ENCODE measurements around the gene PTPRN2. TPM values are rescaled to one million over a fixed set of nuclear protein-coding genes. Genes with fewer than 3 reads are reported as not detected.
A peak's percentile ranks its signal among the peaks of the same experiment; 100 is the strongest.

PTPRN2 gene
- total and polyA plus RNA-seq, 2 of the 8 experiments (the other 6 are each of a cell fraction or from before 2014, with no cell fraction given): 2.6 to 4.5 TPM

DNA sequence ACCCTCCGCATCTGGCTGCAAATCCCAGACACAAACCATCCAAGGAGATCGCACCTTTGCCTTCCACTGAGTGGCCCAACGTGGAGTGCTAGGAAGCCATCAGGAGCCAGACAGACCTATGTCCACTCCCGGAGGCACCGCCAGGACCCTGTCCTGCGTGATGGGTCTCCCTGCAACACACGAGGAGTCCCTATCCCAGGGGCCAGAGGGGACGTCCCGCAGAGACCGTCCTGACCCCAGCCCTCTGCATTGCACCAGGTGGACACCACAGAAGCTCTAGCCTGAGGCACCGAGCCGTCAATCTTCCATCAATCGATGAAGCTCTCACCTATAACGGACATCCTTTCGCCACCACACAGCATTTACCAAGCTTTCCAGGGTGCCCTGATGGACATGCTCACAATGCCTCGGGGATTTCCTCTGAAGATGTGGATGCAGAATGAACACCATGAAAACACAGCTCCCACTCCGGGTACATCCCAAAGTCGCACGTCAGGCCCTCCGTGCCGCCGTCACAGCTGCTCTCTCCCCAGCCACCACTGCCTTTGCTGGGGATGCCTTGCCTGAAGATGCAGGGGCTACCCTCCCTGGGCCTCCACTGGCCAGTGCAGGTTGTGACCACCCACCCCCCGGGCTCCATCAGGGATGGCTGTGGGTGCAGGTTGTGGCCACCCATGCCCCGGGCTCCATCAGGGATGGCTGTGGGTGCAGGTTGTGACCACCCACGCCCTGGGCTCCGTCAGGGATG is 54.1 kb downstream of the PTPRN2 start:
- H4K91ac ChIP-seq (replicated peaks; ENCODE audit: insufficient read length, low read length): peak overlapping the region; percentile 28
- no peak overlapping the region for H3K4me2 ChIP-seq (ENCODE audit: insufficient read depth in 1 of 2, low read depth in 2 of 2, low read length in 2 of 2)
- no peak overlapping the region for H3K23ac ChIP-seq (ENCODE audit: insufficient read length)
- H3K4me1 ChIP-seq (replicated peaks in 1 of 4; ENCODE audit: control insufficient read depth in 3 of 4, insufficient read depth in 4 of 4, low read length in 3 of 4): peaks cover 0 to 4% (median 0%) of the 10 kb centered on the region in 4 experiments; a peak in 1 of 7 replicates
- H2AK5ac ChIP-seq (ENCODE audit: low read depth, low read length): 0 out of 2 replicates have a peak overlapping the region, but pooled peaks have one; percentile 53
- no peak overlapping the region for H4K5ac ChIP-seq (ENCODE audit: insufficient read length, low read depth, low read length)
- TF ChIP-seq FOSL1 (IDR thresholded peaks at IDR 0.05; ENCODE audit: insufficient read depth, low read depth, low read length) (no peak), CEBPB (IDR thresholded peaks at IDR 0.05; ENCODE audit: low read depth, low read length) (no peak), JUND (IDR thresholded peaks at IDR 0.05; ENCODE audit: low read length) (no peak), GABPA (IDR thresholded peaks at IDR 0.05; ENCODE audit: borderline replicate concordance, insufficient read depth, low read length) (no peak), RBBP5 (IDR thresholded peaks at IDR 0.05; ENCODE audit: borderline replicate concordance, low read depth, low read length) (no peak), POLR2AphosphoS5 (IDR thresholded peaks at IDR 0.05; ENCODE audit: low read depth, low read length) (no peak), SIX5 (IDR thresholded peaks at IDR 0.05; ENCODE audit: low read depth, low read length) (no peak), POLR2A (IDR thresholded peaks at IDR 0.05; ENCODE audit: control extremely low read depth in 1 of 2, low read depth in 2 of 2, low read length in 2 of 2) (no peak), NRF1 (IDR thresholded peaks at IDR 0.05; ENCODE audit: low read depth, low read length) (no peak), BCL11A (IDR thresholded peaks at IDR 0.05; ENCODE audit: low read depth in 2 of 2, low read length in 2 of 2) (no peak)
- TF ChIP-seq, protein P1, sequence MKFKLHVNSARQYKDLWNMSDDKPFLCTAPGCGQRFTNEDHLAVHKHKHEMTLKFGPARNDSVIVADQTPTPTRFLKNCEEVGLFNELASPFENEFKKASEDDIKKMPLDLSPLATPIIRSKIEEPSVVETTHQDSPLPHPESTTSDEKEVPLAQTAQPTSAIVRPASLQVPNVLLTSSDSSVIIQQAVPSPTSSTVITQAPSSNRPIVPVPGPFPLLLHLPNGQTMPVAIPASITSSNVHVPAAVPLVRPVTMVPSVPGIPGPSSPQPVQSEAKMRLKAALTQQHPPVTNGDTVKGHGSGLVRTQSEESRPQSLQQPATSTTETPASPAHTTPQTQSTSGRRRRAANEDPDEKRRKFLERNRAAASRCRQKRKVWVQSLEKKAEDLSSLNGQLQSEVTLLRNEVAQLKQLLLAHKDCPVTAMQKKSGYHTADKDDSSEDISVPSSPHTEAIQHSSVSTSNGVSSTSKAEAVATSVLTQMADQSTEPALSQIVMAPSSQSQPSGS (IDR thresholded peaks at IDR 0.05; ENCODE audit: low read length): no peak
- no peaks in the 10 kb centered on the region for H3K27me3 ChIP-seq (replicated peaks in 1 of 4; ENCODE audit: control insufficient read depth in 3 of 4, extremely low read depth in 1 of 4, insufficient read depth in 3 of 4, low read length in 3 of 4)
- no peaks in the 10 kb centered on the region for H3K23me2 ChIP-seq (ENCODE audit: low read depth, low read length)
- H4K8ac ChIP-seq (ENCODE audit: extremely low read depth, insufficient read depth, low read length): no peak overlapping the region
- no peak overlapping the region for H3K27ac ChIP-seq (ENCODE audit: low read depth, low read length)
- no peak overlapping the region for H2AFZ ChIP-seq (ENCODE audit: low read length)
- CTCF ChIA-PET (ENCODE audit: partially characterized antibody): no interaction called here
- no peaks in the 10 kb centered on the region for H3K79me1 ChIP-seq (ENCODE audit: low read depth, low read length)
- H2BK5ac ChIP-seq (ENCODE audit: low read depth, low read length): no peak overlapping the region
- H3K9ac ChIP-seq (replicated peaks in 1 of 4; ENCODE audit: extremely low read depth in 1 of 4, low read depth in 3 of 4, low read length in 3 of 4): no peak overlapping the region
- H2BK12ac ChIP-seq (ENCODE audit: low read depth, low read length): no peak overlapping the region
- H3K79me2 ChIP-seq (ENCODE audit: control insufficient read depth in 1 of 2, insufficient read depth in 2 of 2, low read length in 2 of 2): no peaks in the 10 kb centered on the region
- H3K4me3 ChIP-seq (ENCODE audit: extremely low read depth in 1 of 4, insufficient read depth in 2 of 4, low read depth in 3 of 4, low read length in 4 of 4): no peak overlapping the region
- H4K20me1 ChIP-seq (replicated peaks in 1 of 2; ENCODE audit: control insufficient read depth in 1 of 2, insufficient read depth in 2 of 2, low read length in 2 of 2): peaks cover 0 to 2% of the 10 kb centered on the region in 2 experiments
- H3K56ac ChIP-seq (replicated peaks; ENCODE audit: insufficient read length, low read depth, low read length): no peak overlapping the region
- no peak for FAIRE-seq
- peaks cover 0 to 4% of the 10 kb centered on the region in 2 experiments; a peak in 1 of 4 replicates for H3K9me3 ChIP-seq (ENCODE audit: insufficient read depth in 2 of 2, low read depth in 1 of 2, low read length in 1 of 2)
- H2BK15ac ChIP-seq (ENCODE audit: low read length): no peak overlapping the region
- no peak overlapping the region for H3K14ac ChIP-seq (ENCODE audit: insufficient read length)
- no peak for DNase-seq (ENCODE audit: low read depth in 1 of 2, low spot score in 2 of 2)
- H3K36me3 ChIP-seq (ENCODE audit: control insufficient read depth in 2 of 4, insufficient read depth in 4 of 4, low read length in 3 of 4): no peaks in the 10 kb centered on the region
- WGBS, 2 experiments (ENCODE audit: extremely low coverage in 1 of 2, insufficient coverage in 1 of 2, insufficient read length in 1 of 2, insufficient replicate concordance in 2 of 2, low coverage in 1 of 2, low lambda C conversion rate in 2 of 2, missing lambda C conversion rate in 1 of 2): 87% methylated on average over 22 of the region's 26 CpGs; no CpG with 5 or more reads in 1 of the 2 experiments
- no peak overlapping the region for H2BK120ac ChIP-seq (replicated peaks; ENCODE audit: low read depth, low read length)
- no peak overlapping the region for H3K18ac ChIP-seq (ENCODE audit: extremely low read depth, low read length)
- no peak overlapping the region for H3K4ac ChIP-seq (replicated peaks; ENCODE audit: insufficient read length, low read depth, low read length)
- POLR2A ChIA-PET (ENCODE audit: partially characterized antibody): no interaction called here
- H2BK20ac ChIP-seq (ENCODE audit: low read length): no peak overlapping the region

Measured in H1 (cell line).